ENCODE results near the gene CEBPA. TPM values are rescaled to one million over a fixed set of nuclear protein-coding genes. Genes with fewer than 3 reads are reported as not detected.
"Not testable (repeated sequence)": the region's sequence is repeated elsewhere in the genome, so short reads cannot be mapped to it uniquely, and the experiment has no call there.

The CEBPA gene
- total and polyA plus RNA-seq, 7 donors, result 5.8 to 50.7 (median 9.8) TPM

DNA sequence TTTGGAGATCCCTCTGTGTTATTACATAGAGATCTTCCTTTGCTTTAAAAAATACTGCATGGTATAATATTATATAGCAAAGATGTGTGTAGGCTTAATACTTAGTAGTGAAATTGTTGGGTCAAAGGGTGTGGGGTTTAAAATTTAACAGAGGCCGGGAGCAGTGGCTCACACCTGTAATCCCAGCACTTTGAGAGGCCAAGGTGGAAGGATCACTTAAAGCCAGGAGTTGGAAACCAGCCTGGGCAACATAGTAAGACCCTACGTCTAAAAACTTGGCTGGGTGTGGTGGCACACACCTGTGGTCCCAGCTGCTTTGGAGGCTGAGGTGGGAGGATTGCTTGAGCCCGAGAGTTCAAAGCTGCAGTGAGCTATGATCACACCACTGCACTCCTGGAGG is 22.3 kb upstream of the CEBPA start:
- Histone ChIP-seq H3K27me3 (ENCODE audit: insufficient read depth in 3 of 3, low read length in 2 of 3) (peaks cover 0 to 5% (median 0%) of the 10 kb centered on the region in 3 donors), H3K4me1 (peaks cover 5% of the 10 kb centered on the region), H3K9me3 (peaks cover 6% of the 10 kb centered on the region), H3K4me3 (no peak overlapping the region), H3K36me3 (ENCODE audit: insufficient read depth in 1 of 2, low read depth in 1 of 2) (no peaks in the 10 kb centered on the region), H3K27ac (no peak overlapping the region)
- ATAC-seq (no peak), DNase-seq (no peak)
- intact Hi-C loops (cut with DNase I), result loop anchor here in 1 of 2 donors (5.0 kb wide), 1 partner anchor 43 kb away; no protein-coding TSS in a partner anchor
- TF ChIP-seq, protein P1, sequence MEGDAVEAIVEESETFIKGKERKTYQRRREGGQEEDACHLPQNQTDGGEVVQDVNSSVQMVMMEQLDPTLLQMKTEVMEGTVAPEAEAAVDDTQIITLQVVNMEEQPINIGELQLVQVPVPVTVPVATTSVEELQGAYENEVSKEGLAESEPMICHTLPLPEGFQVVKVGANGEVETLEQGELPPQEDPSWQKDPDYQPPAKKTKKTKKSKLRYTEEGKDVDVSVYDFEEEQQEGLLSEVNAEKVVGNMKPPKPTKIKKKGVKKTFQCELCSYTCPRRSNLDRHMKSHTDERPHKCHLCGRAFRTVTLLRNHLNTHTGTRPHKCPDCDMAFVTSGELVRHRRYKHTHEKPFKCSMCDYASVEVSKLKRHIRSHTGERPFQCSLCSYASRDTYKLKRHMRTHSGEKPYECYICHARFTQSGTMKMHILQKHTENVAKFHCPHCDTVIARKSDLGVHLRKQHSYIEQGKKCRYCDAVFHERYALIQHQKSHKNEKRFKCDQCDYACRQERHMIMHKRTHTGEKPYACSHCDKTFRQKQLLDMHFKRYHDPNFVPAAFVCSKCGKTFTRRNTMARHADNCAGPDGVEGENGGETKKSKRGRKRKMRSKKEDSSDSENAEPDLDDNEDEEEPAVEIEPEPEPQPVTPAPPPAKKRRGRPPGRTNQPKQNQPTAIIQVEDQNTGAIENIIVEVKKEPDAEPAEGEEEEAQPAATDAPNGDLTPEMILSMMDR (IDR thresholded peaks at IDR 0.05), result no peak
- 69 to 86% (median 75%) methylated on average over 3 of the region's 3 CpGs for WGBS, 3 donors

DNA sequence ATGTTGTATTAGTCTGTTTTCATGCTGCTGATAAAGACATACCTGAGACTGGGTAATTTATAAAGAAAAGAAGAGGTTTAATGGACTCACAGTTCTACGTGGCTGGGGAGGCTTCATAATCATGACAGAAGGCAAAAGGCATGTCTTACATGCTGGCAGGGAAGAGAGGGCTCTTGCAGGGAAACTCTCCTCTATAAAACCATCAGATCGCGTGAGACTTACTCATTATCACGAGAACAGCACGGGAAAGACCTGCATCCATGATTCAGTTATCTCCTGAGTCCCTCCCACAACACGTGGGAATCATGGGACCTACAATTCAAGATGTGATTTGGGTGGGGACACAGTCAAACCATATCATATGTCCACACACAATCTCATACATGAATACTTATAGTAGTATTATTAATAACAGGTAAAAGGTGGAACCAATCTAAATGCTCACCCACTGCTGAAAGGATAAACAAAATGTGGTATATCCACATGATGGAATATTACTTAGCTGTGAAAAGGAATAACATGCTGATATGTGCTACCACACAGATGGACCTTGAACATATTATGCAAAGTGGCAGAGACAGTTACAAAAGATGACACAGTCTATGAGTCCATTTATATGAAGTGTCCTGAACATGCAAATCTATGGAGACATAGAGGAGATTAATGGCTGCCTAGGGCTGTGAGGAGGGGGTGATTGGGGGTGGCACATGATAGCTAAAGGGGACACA is 20.9 kb upstream of the CEBPA start:
- H3K27ac ChIP-seq, result no peak overlapping the region
- ATAC-seq (no peak), DNase-seq (no peak)
- H3K9me3 ChIP-seq, result peaks cover 6% of the 10 kb centered on the region
- WGBS, 3 donors, result 86 to 89% (median 88%) methylated on average over 6 of the region's 6 CpGs
- TF ChIP-seq, protein P1 (IDR thresholded peaks at IDR 0.05), result no peak
- intact Hi-C loops (cut with DNase I), result no loop called here
- H3K36me3 ChIP-seq (ENCODE audit: insufficient read depth in 1 of 2, low read depth in 1 of 2), result no peaks in the 10 kb centered on the region
- no peaks in the 10 kb centered on the region for H3K27me3 ChIP-seq (ENCODE audit: insufficient read depth in 3 of 3, low read length in 2 of 3)
- peaks cover 5% of the 10 kb centered on the region for H3K4me1 ChIP-seq
- H3K4me3 ChIP-seq, result no peak overlapping the region

DNA sequence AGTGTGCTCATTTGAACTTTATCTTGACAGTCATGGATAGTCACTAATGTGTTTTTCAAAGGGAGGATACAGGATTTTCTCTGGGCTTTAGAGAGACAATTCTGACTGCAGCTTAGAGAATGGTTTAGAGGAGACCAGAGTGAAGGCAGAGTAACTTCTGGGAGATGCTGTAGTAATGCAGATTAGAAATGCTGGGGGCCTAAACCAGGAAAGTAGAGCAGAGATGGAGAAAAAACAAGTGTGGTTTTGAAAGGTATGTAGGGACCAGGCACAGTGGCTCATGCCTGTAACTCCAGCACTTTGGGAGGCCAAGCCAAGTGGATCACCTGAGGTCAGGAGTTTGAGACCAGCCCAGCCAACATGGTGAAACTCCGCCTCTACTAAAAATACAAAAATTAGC is 18.3 kb upstream of the CEBPA start:
- peaks cover 8% of the 10 kb centered on the region for H3K4me1 ChIP-seq
- ATAC-seq, result no peak
- intact Hi-C loops (cut with DNase I), result no loop called here
- TF ChIP-seq, protein P1 (IDR thresholded peaks at IDR 0.05), result no peak
- 95 to 100% (median 100%) methylated on average over 1 of the region's 1 CpG for WGBS, 3 donors
- no peak overlapping the region for H3K4me3 ChIP-seq
- no peak overlapping the region for H3K27ac ChIP-seq
- no peaks in the 10 kb centered on the region for H3K27me3 ChIP-seq (ENCODE audit: insufficient read depth in 3 of 3, low read length in 2 of 3)
- peaks cover 6% of the 10 kb centered on the region for H3K9me3 ChIP-seq
- no peak for DNase-seq
- no peaks in the 10 kb centered on the region for H3K36me3 ChIP-seq (ENCODE audit: insufficient read depth in 1 of 2, low read depth in 1 of 2)

DNA sequence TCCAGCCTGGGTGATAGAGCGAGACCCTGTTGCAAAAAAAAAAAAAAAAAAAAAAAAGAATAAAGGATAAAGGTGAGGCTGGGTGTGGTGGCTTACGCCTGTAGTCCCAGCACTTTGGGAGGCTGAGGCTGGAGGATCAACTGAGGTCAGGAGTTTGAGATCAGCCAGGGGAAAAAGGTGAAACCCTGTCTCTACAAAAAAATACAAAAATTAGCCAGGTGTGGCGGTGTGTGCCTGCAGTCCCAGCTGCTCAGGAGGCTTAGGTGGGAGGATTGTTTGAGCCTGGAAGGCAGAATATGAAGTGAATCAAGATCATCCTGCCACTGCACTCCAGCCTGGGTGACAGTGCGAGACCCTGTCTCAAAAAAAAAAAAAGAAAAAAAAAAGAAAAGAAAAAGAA is 15.7 kb upstream of the CEBPA start:
- intact Hi-C loops (cut with DNase I); H3K27ac ChIP-seq; ATAC-seq; DNase-seq; H3K4me3 ChIP-seq; H3K27me3 ChIP-seq (ENCODE audit: insufficient read depth in 3 of 3, low read length in 2 of 3); H3K36me3 ChIP-seq (ENCODE audit: insufficient read depth in 1 of 2, low read depth in 1 of 2); H3K4me1 ChIP-seq; H3K9me3 ChIP-seq: not testable (repeated sequence)
- WGBS, 3 donors, result 92 to 99% (median 98%) methylated on average over 4 of the region's 4 CpGs

DNA sequence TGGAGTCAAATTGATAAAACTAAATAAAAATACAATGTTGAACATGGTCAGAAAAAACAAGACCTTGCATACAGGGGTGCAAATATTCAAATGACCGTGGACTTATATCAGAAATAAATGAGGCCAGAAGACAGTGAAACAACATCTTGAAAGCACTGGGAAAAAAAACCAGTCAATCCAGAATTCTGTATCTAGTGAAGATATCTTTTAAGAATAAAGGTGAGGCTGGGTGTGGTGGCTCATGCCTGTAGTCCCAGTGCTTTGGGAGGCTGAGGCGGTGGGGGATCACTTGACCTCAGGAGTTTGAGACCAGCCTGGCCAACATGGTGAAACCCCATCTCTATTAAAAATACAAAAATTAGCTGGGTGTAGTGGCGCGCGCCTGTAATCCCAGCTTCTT is 15.2 kb upstream of the CEBPA start:
- DNase-seq (no peak), ATAC-seq (no peak)
- Histone ChIP-seq H3K4me3 (no peak overlapping the region), H3K4me1 (peaks cover 8% of the 10 kb centered on the region), H3K27me3 (ENCODE audit: insufficient read depth in 3 of 3, low read length in 2 of 3) (no peaks in the 10 kb centered on the region), H3K36me3 (ENCODE audit: insufficient read depth in 1 of 2, low read depth in 1 of 2) (no peaks in the 10 kb centered on the region), H3K9me3 (peaks cover 6% of the 10 kb centered on the region), H3K27ac (peak overlapping the region; percentile 23)
- TF ChIP-seq, protein P1 (IDR thresholded peaks at IDR 0.05), result no peak
- WGBS, 3 donors, result 96 to 97% (median 96%) methylated on average over 5 of the region's 5 CpGs
- intact Hi-C loops (cut with DNase I), result no loop called here

All from psoas muscle (tissue), 8 donors.